Stimulated activated CD4-positive, alpha-beta T cell treated with anti-CD3 and anti-CD28 coated beads, TNF-alpha, amount 100 ng/mL, for 4 hours (primary cell): Measurements from ENCODE around the gene A2M.

ENCODE experiments used
- DNase-seq, 3 experiments: peaks; one replicate each; pipeline ENCODE4 v3.0.0-alpha.2; 2020; ENCODE audit warnings: low read depth in 3 of 3

A2M gene

GRCh38 chr12:9122091-9122609 is 6.4 kb upstream of the A2M start:
- no peak for DNase-seq

- no peak for DNase-seq
These were observed 4.9 kb upstream of the A2M start for GRCh38 chr12:9120487-9121184.

- DNase-seq: no peak
These were observed 2.4 kb upstream of the A2M start for GRCh38 chr12:9118158-9118557.

- no peak for DNase-seq
These were observed 773 bp downstream of the A2M start for GRCh38 chr12:9114946-9115345.

- DNase-seq: no peak
These were observed 1.8 kb downstream of the A2M start for GRCh38 chr12:9113987-9114309.

GRCh38 chr12:9113296-9113986 is 2.3 kb downstream of the A2M start:
- DNase-seq: no peak

GRCh38 chr12:9112076-9112853 is 3.5 kb downstream of the A2M start:
- DNase-seq: no peak

- no peak for DNase-seq
These were observed 4.2 kb downstream of the A2M start for GRCh38 chr12:9111525-9111924.

- DNase-seq: no peak
These were observed 5.8 kb downstream of the A2M start for GRCh38 chr12:9109737-9110491.

- no peak for DNase-seq
These were observed 6.6 kb downstream of the A2M start for GRCh38 chr12:9109213-9109522.

- no peak for DNase-seq
These were observed 7.1 kb downstream of the A2M start for GRCh38 chr12:9108504-9109212.

GRCh38 chr12:9107542-9107873 is 8.2 kb downstream of the A2M start:
- DNase-seq: no peak

- no peak for DNase-seq
These were observed 8.8 kb downstream of the A2M start for GRCh38 chr12:9106610-9107541.

- DNase-seq: no peak
These were observed 9.7 kb downstream of the A2M start for GRCh38 chr12:9106067-9106466.

- no peak for DNase-seq
These were observed 10.8 kb downstream of the A2M start for GRCh38 chr12:9104767-9105423.

- no peak for DNase-seq
These were observed 11.6 kb downstream of the A2M start for GRCh38 chr12:9104087-9104486.

GRCh38 chr12:9103050-9103849 is 12.5 kb downstream of the A2M start:
- no peak for DNase-seq

GRCh38 chr12:9101018-9101687 is 14.6 kb downstream of the A2M start:
- DNase-seq: no peak
